ENCODE measurements around the gene CELA2A. TPM values are rescaled to one million over a fixed set of nuclear protein-coding genes. Genes with fewer than 3 reads are reported as not detected.

CELA2A gene
- polyA plus RNA-seq, 3 donors, result not detected

DNA sequence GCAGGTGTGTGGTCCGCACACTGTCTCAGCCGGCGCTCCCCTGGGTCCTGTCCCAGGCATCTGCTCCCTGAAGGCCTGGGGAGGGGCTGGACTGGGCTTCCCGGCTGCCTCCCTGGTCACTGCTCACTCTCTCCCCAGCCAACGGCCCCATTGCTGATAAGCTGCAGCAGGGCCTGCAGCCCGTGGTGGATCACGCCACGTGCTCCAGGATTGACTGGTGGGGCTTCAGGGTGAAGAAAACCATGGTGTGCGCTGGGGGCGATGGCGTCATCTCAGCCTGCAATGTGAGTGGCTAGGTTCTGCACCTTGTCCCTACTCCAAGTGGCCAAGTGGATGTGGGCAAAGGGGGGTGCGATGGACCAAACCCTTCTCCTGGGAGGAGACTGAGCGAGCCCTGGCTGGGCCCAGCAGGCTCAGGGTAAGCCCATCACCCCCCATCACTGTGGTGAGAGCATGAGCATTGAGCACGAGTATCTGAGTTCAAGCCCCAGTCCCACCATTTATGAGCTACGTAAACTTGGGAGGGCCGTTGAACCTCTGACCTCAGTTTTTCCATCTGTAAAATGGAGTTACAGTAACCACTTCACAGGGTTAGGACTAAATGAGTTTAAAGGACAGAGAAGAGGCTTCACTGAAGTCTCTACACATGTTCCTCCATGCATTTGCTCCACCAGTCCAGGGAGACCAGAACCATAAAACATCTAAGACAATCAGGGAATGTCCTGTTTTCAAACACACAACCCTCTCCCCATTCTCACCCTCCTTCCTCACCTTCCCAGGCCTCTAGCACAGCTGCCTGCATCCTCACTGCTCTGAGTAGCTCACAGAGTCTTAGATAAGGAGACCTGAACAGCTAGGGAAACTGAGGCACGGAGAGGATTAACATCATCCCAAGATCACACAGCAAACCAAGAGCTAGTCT lies 11.8 kb upstream of the CELA2A start:
- Mint-ChIP-seq H3K9me3 (no peaks in the 10 kb centered on the region), H3K4me3 (no peak overlapping the region)

DNA sequence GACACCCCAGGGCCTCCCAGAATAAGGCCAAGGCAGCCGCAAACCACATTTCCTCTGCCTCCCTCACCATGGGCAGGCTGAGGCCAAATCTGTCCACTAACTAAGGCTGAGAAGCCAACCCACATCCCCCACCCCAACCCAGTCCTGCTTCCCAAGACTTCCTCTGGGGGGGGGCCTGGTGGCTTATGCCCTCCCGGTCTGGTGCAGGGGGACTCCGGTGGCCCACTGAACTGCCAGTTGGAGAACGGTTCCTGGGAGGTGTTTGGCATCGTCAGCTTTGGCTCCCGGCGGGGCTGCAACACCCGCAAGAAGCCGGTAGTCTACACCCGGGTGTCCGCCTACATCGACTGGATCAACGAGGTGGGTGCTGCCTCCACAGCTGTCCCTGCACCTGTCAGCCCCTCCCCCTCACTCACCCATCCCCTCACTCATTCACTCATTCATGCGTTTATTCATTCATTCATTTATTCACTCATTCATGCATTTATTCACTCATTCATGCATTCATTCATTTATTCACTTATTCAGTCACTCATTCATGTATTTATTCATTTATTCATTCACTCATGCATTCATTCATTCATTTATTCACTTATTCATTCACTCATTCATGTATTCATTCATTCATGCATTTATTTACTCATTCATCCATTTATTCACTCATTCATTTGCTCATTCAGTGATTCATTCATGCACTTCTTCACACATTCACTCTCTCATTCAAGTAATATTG lies 11.0 kb upstream of the CELA2A start:
- H3K4me1 ChIP-seq (ENCODE audit: control insufficient read depth in 1 of 2, insufficient read depth in 2 of 2, low read length in 2 of 2), result no peaks in the 10 kb centered on the region
- H2AFZ ChIP-seq (ENCODE audit: insufficient read depth, low read depth, low read length, poor library complexity, severe bottlenecking), result no peak overlapping the region
- no peak overlapping the region for H3K27ac Mint-ChIP-seq
- H3K79me2 ChIP-seq (ENCODE audit: insufficient read depth, low read length), result no peaks in the 10 kb centered on the region
- H3K9ac ChIP-seq (ENCODE audit: insufficient read depth, low read length, poor library complexity, severe bottlenecking), result no peak overlapping the region
- WGBS (ENCODE audit: insufficient coverage), result 43% methylated on average over 11 of the region's 14 CpGs
- no peak for DNase-seq
- H3K27me3 ChIP-seq (ENCODE audit: control insufficient read depth in 2 of 2, insufficient read depth in 2 of 2, low read length in 2 of 2), result peaks cover 0 to 13% of the 10 kb centered on the region in 2 donors
- H3K27me3 Mint-ChIP-seq (ENCODE audit: low read depth in 3 of 3), result peaks cover 1 to 22% (median 16%) of the 10 kb centered on the region in 3 donors
- no peaks in the 10 kb centered on the region for H3K4me1 Mint-ChIP-seq
- H3K4me3 ChIP-seq (replicated peaks in 1 of 3; ENCODE audit: low read depth in 2 of 3, low read length in 3 of 3), result no peak overlapping the region
- no peaks in the 10 kb centered on the region for H4K20me1 ChIP-seq (ENCODE audit: insufficient read depth, low read length)
- no peaks in the 10 kb centered on the region for H3K9me3 ChIP-seq (replicated peaks in 1 of 2; ENCODE audit: control insufficient read depth in 1 of 2, insufficient read depth in 1 of 2, low read length in 2 of 2)
- H3K4me3 Mint-ChIP-seq, result peak overlapping the region in 1 of 2 donors; percentile 36
- intact Hi-C loops (cut with micrococcal nuclease), result no loop called here
- H3K9me3 Mint-ChIP-seq, result no peaks in the 10 kb centered on the region
- H3K36me3 Mint-ChIP-seq, result no peaks in the 10 kb centered on the region
- H3K27ac ChIP-seq (ENCODE audit: low read depth in 1 of 2, low read length in 2 of 2), result no peak overlapping the region
- TF ChIP-seq, protein P1, sequence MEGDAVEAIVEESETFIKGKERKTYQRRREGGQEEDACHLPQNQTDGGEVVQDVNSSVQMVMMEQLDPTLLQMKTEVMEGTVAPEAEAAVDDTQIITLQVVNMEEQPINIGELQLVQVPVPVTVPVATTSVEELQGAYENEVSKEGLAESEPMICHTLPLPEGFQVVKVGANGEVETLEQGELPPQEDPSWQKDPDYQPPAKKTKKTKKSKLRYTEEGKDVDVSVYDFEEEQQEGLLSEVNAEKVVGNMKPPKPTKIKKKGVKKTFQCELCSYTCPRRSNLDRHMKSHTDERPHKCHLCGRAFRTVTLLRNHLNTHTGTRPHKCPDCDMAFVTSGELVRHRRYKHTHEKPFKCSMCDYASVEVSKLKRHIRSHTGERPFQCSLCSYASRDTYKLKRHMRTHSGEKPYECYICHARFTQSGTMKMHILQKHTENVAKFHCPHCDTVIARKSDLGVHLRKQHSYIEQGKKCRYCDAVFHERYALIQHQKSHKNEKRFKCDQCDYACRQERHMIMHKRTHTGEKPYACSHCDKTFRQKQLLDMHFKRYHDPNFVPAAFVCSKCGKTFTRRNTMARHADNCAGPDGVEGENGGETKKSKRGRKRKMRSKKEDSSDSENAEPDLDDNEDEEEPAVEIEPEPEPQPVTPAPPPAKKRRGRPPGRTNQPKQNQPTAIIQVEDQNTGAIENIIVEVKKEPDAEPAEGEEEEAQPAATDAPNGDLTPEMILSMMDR (IDR thresholded peaks at IDR 0.05), result no peak
- no peak overlapping the region for H3K4me2 ChIP-seq (replicated peaks; ENCODE audit: extremely low read depth, low read length, poor library complexity, severe bottlenecking)
- no peaks in the 10 kb centered on the region for H3K36me3 ChIP-seq (replicated peaks in 1 of 2; ENCODE audit: control insufficient read depth in 1 of 2, insufficient read depth in 2 of 2, low read length in 2 of 2)

More for the DNA sequence above, 11.8 kb upstream of the CELA2A start:
- H3K36me3 Mint-ChIP-seq, result no peaks in the 10 kb centered on the region
- H3K27me3 ChIP-seq (ENCODE audit: control insufficient read depth in 2 of 2, insufficient read depth in 2 of 2, low read length in 2 of 2), result peaks cover 0 to 13% of the 10 kb centered on the region in 2 donors
- H3K27ac ChIP-seq (ENCODE audit: low read depth in 1 of 2, low read length in 2 of 2), result no peak overlapping the region
- intact Hi-C loops (cut with micrococcal nuclease), result no loop called here
- no peak overlapping the region for H3K9ac ChIP-seq (ENCODE audit: insufficient read depth, low read length, poor library complexity, severe bottlenecking)
- H3K27me3 Mint-ChIP-seq (ENCODE audit: low read depth in 3 of 3), result peaks cover 0 to 25% (median 16%) of the 10 kb centered on the region in 3 donors
- H3K27ac Mint-ChIP-seq, result no peak overlapping the region
- no peaks in the 10 kb centered on the region for H4K20me1 ChIP-seq (ENCODE audit: insufficient read depth, low read length)
- H2AFZ ChIP-seq (ENCODE audit: insufficient read depth, low read depth, low read length, poor library complexity, severe bottlenecking), result no peak overlapping the region
- H3K79me2 ChIP-seq (ENCODE audit: insufficient read depth, low read length), result no peaks in the 10 kb centered on the region
- TF ChIP-seq, protein P1 (IDR thresholded peaks at IDR 0.05), result no peak
- 88% methylated on average over 9 of the region's 17 CpGs for WGBS (ENCODE audit: insufficient coverage)
- no peaks in the 10 kb centered on the region for H3K9me3 ChIP-seq (replicated peaks in 1 of 2; ENCODE audit: control insufficient read depth in 1 of 2, insufficient read depth in 1 of 2, low read length in 2 of 2)
- H3K4me1 ChIP-seq (ENCODE audit: control insufficient read depth in 1 of 2, insufficient read depth in 2 of 2, low read length in 2 of 2), result no peaks in the 10 kb centered on the region
- no peaks in the 10 kb centered on the region for H3K4me1 Mint-ChIP-seq
- H3K36me3 ChIP-seq (replicated peaks in 1 of 2; ENCODE audit: control insufficient read depth in 1 of 2, insufficient read depth in 2 of 2, low read length in 2 of 2), result no peaks in the 10 kb centered on the region
- no peak overlapping the region for H3K4me2 ChIP-seq (replicated peaks; ENCODE audit: extremely low read depth, low read length, poor library complexity, severe bottlenecking)
- no peak for DNase-seq
- H3K4me3 ChIP-seq (replicated peaks in 1 of 3; ENCODE audit: low read depth in 2 of 3, low read length in 3 of 3), result no peak overlapping the region
